HG03060 (cell line): ENCODE results near the gene ADAMTS12.

ENCODE experiments used
- ATAC-seq: cut with Tn5 transposase; IDR thresholded peaks from one replicate; pipeline ENCODE4 v1.9.1; 2021; ENCODE audit warnings: low read depth, moderate number of reproducible peaks; ENCODE audit not compliant: unreplicated experiment

ADAMTS12 gene

GRCh38 chr5:33504570-33504969, 387.2 kb downstream of the ADAMTS12 start:
- no peak for ATAC-seq

GRCh38 chr5:33501899-33502298, 389.9 kb downstream of the ADAMTS12 start:
- no peak for ATAC-seq

GRCh38 chr5:33501260-33501659, 390.5 kb downstream of the ADAMTS12 start:
- ATAC-seq, result no peak

- no peak for ATAC-seq
Measured at GRCh38 chr5:33494466-33494865, 397.3 kb downstream of the ADAMTS12 start.

- ATAC-seq, result no peak
Measured at GRCh38 chr5:33491941-33492340, 399.8 kb downstream of the ADAMTS12 start.

- ATAC-seq, result no peak
Measured at GRCh38 chr5:33490071-33490665, 401.6 kb downstream of the ADAMTS12 start.

- ATAC-seq, result no peak
Measured at GRCh38 chr5:33489481-33490067, 402.2 kb downstream of the ADAMTS12 start.

- no peak for ATAC-seq
Measured at GRCh38 chr5:33488558-33489355, 403.0 kb downstream of the ADAMTS12 start.

GRCh38 chr5:33487236-33487635, 404.6 kb downstream of the ADAMTS12 start:
- ATAC-seq, result no peak

GRCh38 chr5:33482335-33482734, 409.5 kb downstream of the ADAMTS12 start:
- ATAC-seq, result no peak

- no peak for ATAC-seq
Measured at GRCh38 chr5:33480876-33481275, 410.9 kb downstream of the ADAMTS12 start.

GRCh38 chr5:33479311-33479710, 412.5 kb downstream of the ADAMTS12 start:
- no peak for ATAC-seq

- ATAC-seq, result no peak
Measured at GRCh38 chr5:33477816-33478215, 414.0 kb downstream of the ADAMTS12 start.

- no peak for ATAC-seq
Measured at GRCh38 chr5:33476992-33477391, 414.8 kb downstream of the ADAMTS12 start.

GRCh38 chr5:33475706-33476105, 416.1 kb downstream of the ADAMTS12 start:
- no peak for ATAC-seq

GRCh38 chr5:33474931-33475499, 416.8 kb downstream of the ADAMTS12 start:
- no peak for ATAC-seq

- ATAC-seq, result no peak
Measured at GRCh38 chr5:33474004-33474403, 417.8 kb downstream of the ADAMTS12 start.
